Measurements from ENCODE around the gene TRIM39. TPM values are rescaled to one million over a fixed set of nuclear protein-coding genes. Genes with fewer than 3 reads are reported as not detected.
A peak's percentile ranks its signal among the peaks of the same experiment; 100 is the strongest.

TRIM39 gene
- total and polyA plus RNA-seq, 2 experiments from 2014 or later = 9.6 to 9.7 TPM

- peaks cover 11% of the 10 kb centered on the region; the same call in 1 of the 2 replicates for H3K4me1 ChIP-seq (ENCODE audit: insufficient read depth)
- no peaks in the 10 kb centered on the region for H3K27me3 ChIP-seq (replicated peaks; ENCODE audit: insufficient read depth)
- H4K20me1 ChIP-seq (ENCODE audit: insufficient read depth) = no peaks in the 10 kb centered on the region; the same call in 1 of the 2 replicates
- no peak overlapping the region for H2AFZ ChIP-seq
- H3K36me3 ChIP-seq (ENCODE audit: low read depth) = peaks cover under 1% of the 10 kb centered on the region; the same call in 1 of the 2 replicates
- H3K9me3 ChIP-seq (ENCODE audit: low read depth) = no peaks in the 10 kb centered on the region
- TF ChIP-seq EZH2 (IDR thresholded peaks at IDR 0.05; ENCODE audit: insufficient read depth, poor library complexity, severe bottlenecking) = no peak
- H3K4me3 ChIP-seq = no peak overlapping the region
- H3K9ac ChIP-seq = no peak overlapping the region
- DNase-seq = no peak
- H3K27ac ChIP-seq = no peak overlapping the region
- no peaks in the 10 kb centered on the region for H3K9me2 ChIP-seq (ENCODE audit: insufficient read depth)
- H3F3A ChIP-seq (ENCODE audit: insufficient read depth) = peaks cover 7% of the 10 kb centered on the region; the same call in 1 of the 2 replicates
- in situ Hi-C loops (cut with MboI) = no loop called here
- no peak overlapping the region for H3K4me2 ChIP-seq (ENCODE audit: unreplicated experiment)
- peaks cover 29% of the 10 kb centered on the region for H3K79me2 ChIP-seq (ENCODE audit: insufficient read depth)
- WGBS, 2 experiments (ENCODE audit: low coverage in 1 of 2, low lambda C conversion rate in 2 of 2, missing lambda C conversion rate in 2 of 2) = 95 to 98% methylated on average over 12 of the region's 12 CpGs
These were observed 2.6 kb downstream of the TRIM39 start for GRCh38 chr6:30329331-30329730.

- H3K79me2 ChIP-seq (ENCODE audit: insufficient read depth) = peaks cover 11% of the 10 kb centered on the region
- no peak for TF ChIP-seq EZH2 (IDR thresholded peaks at IDR 0.05; ENCODE audit: insufficient read depth, poor library complexity, severe bottlenecking)
- no peak for TF ChIP-seq EZH2phosphoT487 (IDR thresholded peaks at IDR 0.05; ENCODE audit: insufficient read depth, low read depth)
- H4K20me1 ChIP-seq (ENCODE audit: insufficient read depth) = no peaks in the 10 kb centered on the region
- DNase-seq = no peak
- peaks cover 27% of the 10 kb centered on the region for H3K36me3 ChIP-seq (ENCODE audit: low read depth)
- no peak overlapping the region for H2AFZ ChIP-seq
- WGBS, 2 experiments (ENCODE audit: low coverage in 1 of 2, low lambda C conversion rate in 2 of 2, missing lambda C conversion rate in 2 of 2) = 97 to 100% methylated on average over 3 of the region's 3 CpGs
- 0 out of 2 replicates have a peak, but pooled peaks cover 3% of the 10 kb centered on the region for H3K4me1 ChIP-seq (ENCODE audit: insufficient read depth)
- H3K9ac ChIP-seq = no peak overlapping the region
- no peak overlapping the region for H3K27ac ChIP-seq
- H3K9me3 ChIP-seq (ENCODE audit: low read depth) = no peaks in the 10 kb centered on the region
- H3K4me3 ChIP-seq = no peak overlapping the region
- H3K9me2 ChIP-seq (ENCODE audit: insufficient read depth) = no peaks in the 10 kb centered on the region
- H3F3A ChIP-seq (ENCODE audit: insufficient read depth) = no peaks in the 10 kb centered on the region
- in situ Hi-C loops (cut with MboI) = no loop called here
- H3K27me3 ChIP-seq (replicated peaks; ENCODE audit: insufficient read depth) = no peaks in the 10 kb centered on the region
- no peak overlapping the region for H3K4me2 ChIP-seq (ENCODE audit: unreplicated experiment)
These were observed 5.3 kb downstream of the TRIM39 start for GRCh38 chr6:30331981-30332380.

- no peaks in the 10 kb centered on the region for H3K27me3 ChIP-seq (replicated peaks; ENCODE audit: insufficient read depth)
- H3K9ac ChIP-seq = no peak overlapping the region
- H3K4me1 ChIP-seq (ENCODE audit: insufficient read depth) = no peaks in the 10 kb centered on the region
- whole genome bisulfite sequencing, 2 experiments (ENCODE audit: low coverage in 1 of 2, low lambda C conversion rate in 2 of 2, missing lambda C conversion rate in 2 of 2) = 95 to 98% methylated on average over 2 of the region's 2 CpGs
- H3K79me2 ChIP-seq (ENCODE audit: insufficient read depth) = no peaks in the 10 kb centered on the region
- no peak overlapping the region for H2AFZ ChIP-seq
- H3F3A ChIP-seq (ENCODE audit: insufficient read depth) = no peaks in the 10 kb centered on the region
- no peak for DNase-seq
- H3K27ac ChIP-seq = no peak overlapping the region
- in situ Hi-C loops (cut with MboI) = no loop called here
- H3K9me3 ChIP-seq (ENCODE audit: low read depth) = no peaks in the 10 kb centered on the region
- peaks cover 39% of the 10 kb centered on the region for H3K36me3 ChIP-seq (ENCODE audit: low read depth)
- H4K20me1 ChIP-seq (ENCODE audit: insufficient read depth) = no peaks in the 10 kb centered on the region
- H3K4me2 ChIP-seq (ENCODE audit: unreplicated experiment) = no peak overlapping the region
- no peaks in the 10 kb centered on the region for H3K9me2 ChIP-seq (ENCODE audit: insufficient read depth)
- TF ChIP-seq EZH2phosphoT487 (IDR thresholded peaks at IDR 0.05; ENCODE audit: insufficient read depth, low read depth) (no peak), EZH2 (IDR thresholded peaks at IDR 0.05; ENCODE audit: insufficient read depth, poor library complexity, severe bottlenecking) (no peak)
- H3K4me3 ChIP-seq = no peak overlapping the region
These were observed 7.5 kb downstream of the TRIM39 start for GRCh38 chr6:30334075-30334783.

- Histone ChIP-seq H3K36me3 (ENCODE audit: low read depth) (peaks cover 26% of the 10 kb centered on the region), H3K9me2 (ENCODE audit: insufficient read depth) (no peaks in the 10 kb centered on the region), H3K27ac (no peak overlapping the region), H3F3A (ENCODE audit: insufficient read depth) (peaks cover 19% of the 10 kb centered on the region; the same call in 1 of the 2 replicates), H3K79me2 (ENCODE audit: insufficient read depth) (peaks cover under 1% of the 10 kb centered on the region), H3K4me1 (ENCODE audit: insufficient read depth) (peaks cover 5% of the 10 kb centered on the region; the same call in 1 of the 2 replicates), H3K4me3 (no peak overlapping the region), H4K20me1 (ENCODE audit: insufficient read depth) (no peaks in the 10 kb centered on the region), H3K9me3 (ENCODE audit: low read depth) (no peaks in the 10 kb centered on the region), H3K27me3 (replicated peaks; ENCODE audit: insufficient read depth) (no peaks in the 10 kb centered on the region), H3K4me2 (ENCODE audit: unreplicated experiment) (no peak overlapping the region), H3K9ac (no peak overlapping the region), H2AFZ (no peak overlapping the region)
- in situ Hi-C loops (cut with MboI) = no loop called here
- peak; percentile 55 for DNase-seq
- TF ChIP-seq EZH2phosphoT487 (IDR thresholded peaks at IDR 0.05; ENCODE audit: insufficient read depth, low read depth) (no peak), EZH2 (IDR thresholded peaks at IDR 0.05; ENCODE audit: insufficient read depth, poor library complexity, severe bottlenecking) (no peak)
- 78 to 84% methylated on average over 6 of the region's 6 CpGs for WGBS, 2 experiments (ENCODE audit: low coverage in 1 of 2, low lambda C conversion rate in 2 of 2, missing lambda C conversion rate in 2 of 2)
These were observed 13.9 kb downstream of the TRIM39 start for GRCh38 chr6:30340589-30341054.

Measured in GM23248 (cell line).